Left colon (tissue), 2 donors: ENCODE results near the gene PROK1. TPM values are rescaled to one million over a fixed set of nuclear protein-coding genes. Genes with fewer than 3 reads are reported as not detected.
A peak's percentile ranks its signal among the peaks of the same experiment; 100 is the strongest.

Source experiments
- ATAC-seq: fragments of 200-7000 bp; cut with Tn5 transposase; one replicate; pipeline ENCODE4 v1.9.1; 2020; ENCODE audit warnings: mild to moderate bottlenecking, moderate library complexity
- DNase-seq, 2 donors: peaks; one replicate each; pipeline ENCODE4 v3.0.0-alpha.2; 2020
- intact Hi-C, 2 donors: fragments of 100-400 bp; cut with DNase I in 1 of 2; cut with micrococcal nuclease in 1 of 2; formaldehyde crosslinking; loops; one replicate each; pipeline versions ENCODE4 v1.11.2 to v1.14.0; 2022; cut with DNase I, micrococcal nuclease
- total RNA-seq, 2 donors: library from RNA; stranded (reverse); fragmentation: NEBNext Ultra II Directional; extraction: Animal tissue kit (Norgen Biotek cat#: 25700); gene quantifications; one replicate each; pipeline ENCODE4 v1.2.1, GENCODE V29; 2021
- donor health status: DM: no; HTN: no; CAD: no.
- donor health status: DM: yes; HTN: yes; CAD: no.

The PROK1 gene
- total RNA-seq, 2 donors from 2014 or later: not detected

- intact Hi-C loops: loop anchor here (5.0 to 10.0 kb wide), 4 partner anchors 48 to 258 kb away; no protein-coding TSS in a partner anchor
- ATAC-seq: peak; percentile 93
- DNase-seq: peak; percentile 49 to 83
These were observed 9.6 kb downstream of the PROK1 start for GRCh38 chr1:110460253-110461220.

- DNase-seq: no peak
- intact Hi-C loops: loop anchor here (5.0 to 10.0 kb wide), 4 partner anchors 50 to 260 kb away; no protein-coding TSS in a partner anchor
- no peak for ATAC-seq
These were observed 11.1 kb downstream of the PROK1 start for GRCh38 chr1:110462093-110462492.

- no peak for DNase-seq
- ATAC-seq: no peak
- intact Hi-C loops: loop anchor here (5.0 to 10.0 kb wide), 4 partner anchors 51 to 261 kb away; no protein-coding TSS in a partner anchor
These were observed 12.0 kb downstream of the PROK1 start for GRCh38 chr1:110462964-110463363.

GRCh38 chr1:110463725-110464124, 12.8 kb downstream of the PROK1 start:
- intact Hi-C loops: loop anchor here (5.0 to 10.0 kb wide), 4 partner anchors 51 to 261 kb away; no protein-coding TSS in a partner anchor
- no peak for DNase-seq
- ATAC-seq: no peak

GRCh38 chr1:110464340-110464739, 13.4 kb downstream of the PROK1 start:
- intact Hi-C loops: loop anchor here (5.0 to 10.0 kb wide), 4 partner anchors 52 to 262 kb away; no protein-coding TSS in a partner anchor
- no peak for DNase-seq
- ATAC-seq: no peak

GRCh38 chr1:110465038-110465813, 14.3 kb downstream of the PROK1 start:
- ATAC-seq: no peak
- no peak for DNase-seq

GRCh38 chr1:110465814-110466380, 14.9 kb downstream of the PROK1 start:
- DNase-seq (no peak), ATAC-seq (no peak)
- intact Hi-C loops: loop anchor here (10.0 kb wide), 2 partner anchors 151 to 261 kb away; no protein-coding TSS in a partner anchor

More at GRCh38 chr1:110465038-110465813, 14.3 kb downstream of the PROK1 start:
- intact Hi-C loops: loop anchor here (10.0 kb wide), 2 partner anchors 150 to 260 kb away; no protein-coding TSS in a partner anchor

GRCh38 chr1:110466646-110467280, 15.8 kb downstream of the PROK1 start:
- intact Hi-C loops: loop anchor here (10.0 kb wide), 2 partner anchors 152 to 262 kb away; no protein-coding TSS in a partner anchor
- ATAC-seq (no peak), DNase-seq (no peak)

GRCh38 chr1:110471131-110471530, 20.2 kb downstream of the PROK1 start:
- intact Hi-C loops: no loop called here
- no peak for DNase-seq
- no peak for ATAC-seq

- ATAC-seq (no peak), DNase-seq (no peak)
- intact Hi-C loops: no loop called here
These were observed 21.6 kb downstream of the PROK1 start for GRCh38 chr1:110472546-110472945.

GRCh38 chr1:110474444-110474843, 23.5 kb downstream of the PROK1 start:
- ATAC-seq: no peak
- DNase-seq: no peak
- intact Hi-C loops: no loop called here

- no peak for DNase-seq
- ATAC-seq: no peak
- intact Hi-C loops: no loop called here
These were observed 24.5 kb downstream of the PROK1 start for GRCh38 chr1:110475362-110476027.

GRCh38 chr1:110476028-110476765, 25.2 kb downstream of the PROK1 start:
- DNase-seq: no peak
- ATAC-seq: no peak
- intact Hi-C loops: no loop called here

- intact Hi-C loops: no loop called here
- DNase-seq (no peak), ATAC-seq (peak; percentile 82)
These were observed 26.1 kb downstream of the PROK1 start for GRCh38 chr1:110477041-110477440.

GRCh38 chr1:110477445-110477957, 26.6 kb downstream of the PROK1 start:
- ATAC-seq (peak; percentile 37), DNase-seq (no peak)
- intact Hi-C loops: no loop called here

- no peak for DNase-seq
These were observed 27.2 kb downstream of the PROK1 start for GRCh38 chr1:110477967-110478640.

More at GRCh38 chr1:110477967-110478640, 27.2 kb downstream of the PROK1 start:
- intact Hi-C loops: no loop called here
- ATAC-seq: no peak
